HepG2 (cell line): ENCODE measurements around the gene ZC3H13. TPM values are rescaled to one million over a fixed set of nuclear protein-coding genes. Genes with fewer than 3 reads are reported as not detected.

Experiments used
- ATAC-seq: fragments of 200-7000 bp; cut with Tn5 transposase; 3 replicates; pipeline ENCODE4 v1.9.1; 2020; ENCODE audit warnings: mild to moderate bottlenecking, moderate library complexity
- BruUV-seq: library from RNA; stranded (reverse); fragments of 400-500 nt; replicated peaks from 2 replicates; lab custom pipeline; 2021; lab: Mats Ljungman, UMichigan
- CTCF ChIA-PET: fragments of 300-600 bp; formaldehyde crosslinking; extraction: SDS; loops from one replicate; lab custom pipeline; 2021; ENCODE audit warnings: low total read pairs, inconsistent platforms, low intra/inter-chr PET ratio; lab: Yijun Ruan, JAX
- POLR2A ChIA-PET: fragments of 350-600 bp; sonication (Branson Sonifier 250); formaldehyde crosslinking; loops from one replicate; lab custom pipeline; 2020; ENCODE audit warnings: antibody characterized with exemption, inconsistent platforms; lab: Yijun Ruan, JAX
- DNase-seq: peaks from one replicate; pipeline ENCODE4 v3.0.0-alpha.2; 2015; ENCODE audit warnings: low spot score
- FAIRE-seq: peaks from 3 replicates; lab custom pipeline; 2011; peaks lifted over from hg19 to GRCh38; lab: Jason Lieb, UNC
- H2AFZ ChIP-seq: one replicate; pipeline ENCODE4 v1.6.1; 2011; ENCODE audit warnings: low read length, inconsistent platforms
- H3K27ac ChIP-seq: fragments of 300-600 bp; 3 replicates; pipeline ENCODE4 v1.8.0; 2011; ENCODE audit warnings: mixed run types, mild to moderate bottlenecking, mixed read lengths, low read length, inconsistent platforms; ENCODE audit not compliant: insufficient read depth; ENCODE audit errors: extremely low read length
- H3K27me3 ChIP-seq, 2 experiments: fragments of 200-600 bp in 1 of 2; 2 replicates in 1 of 2; 3 replicates in 1 of 2; pipeline versions ENCODE4 v1.6.0 to v1.8.0; 2011; ENCODE audit warnings: low read length in 2 of 2, mild to moderate bottlenecking in 2 of 2, moderate library complexity in 2 of 2, inconsistent platforms in 1 of 2; ENCODE audit not compliant: insufficient read depth in 2 of 2, control insufficient read depth in 1 of 2
- H3K36me3 ChIP-seq, 2 experiments: fragments of 200-600 bp in 1 of 2; replicated peaks in 1 of 2; 2 replicates in 1 of 2; 3 replicates in 1 of 2; pipeline versions ENCODE4 v1.5.1 to v1.8.0; 2011; ENCODE audit warnings: low read length in 2 of 2, inconsistent platforms in 1 of 2; ENCODE audit not compliant: insufficient read depth in 2 of 2, control insufficient read depth in 1 of 2
- H3K4me1 ChIP-seq: 2 replicates; pipeline ENCODE4 v1.5.1; 2012; ENCODE audit warnings: low read length, inconsistent platforms; ENCODE audit not compliant: insufficient read depth
- H3K4me2 ChIP-seq: 2 replicates; pipeline ENCODE4 v1.6.0; 2011; ENCODE audit warnings: low read depth, low read length, inconsistent platforms
- H3K4me3 ChIP-seq, 3 experiments: fragments of 200-600 bp in 1 of 3; sonication (generic), shearing (Covaris generic) in 1 of 3; replicated peaks in 1 of 3; 2 replicates each; pipeline ENCODE4 v1.5.1; 2011 to 2016; ENCODE audit warnings: low read length in 3 of 3, inconsistent platforms in 2 of 3, low read depth in 2 of 3, mild to moderate bottlenecking in 2 of 3, control low read depth in 1 of 3, mixed read lengths in 1 of 3; ENCODE audit not compliant: insufficient read depth in 1 of 3
- H3K79me2 ChIP-seq: one replicate; pipeline ENCODE4 v1.6.1; 2011; ENCODE audit warnings: low read length, inconsistent platforms; ENCODE audit not compliant: insufficient read depth
- H3K9ac ChIP-seq: 2 replicates; pipeline ENCODE4 v1.6.0; 2011; ENCODE audit warnings: mild to moderate bottlenecking, low read depth, low read length, inconsistent platforms; ENCODE audit not compliant: insufficient read depth
- H3K9me3 ChIP-seq: 2 replicates; pipeline ENCODE4 v1.5.1; 2012; ENCODE audit warnings: mild to moderate bottlenecking, low read length
- H4K20me1 ChIP-seq: 2 replicates; pipeline ENCODE4 v1.6.0; 2011; ENCODE audit warnings: inconsistent platforms, mild to moderate bottlenecking, low read length, moderate library complexity; ENCODE audit not compliant: insufficient read depth
- CENPX ChIP-seq: sonication (generic); formaldehyde crosslinking; IDR thresholded peaks from 2 replicates; pipeline ENCODE4 v1.9.0; 2021; ENCODE audit warnings: mild to moderate bottlenecking, missing genetic modification reagents, moderate library complexity
- DZIP1 ChIP-seq: sonication (generic); formaldehyde crosslinking; IDR thresholded peaks from 2 replicates; pipeline ENCODE4 v1.5.0; 2020; ENCODE audit warnings: mild to moderate bottlenecking, missing genetic modification reagents
- ELK4 ChIP-seq: sonication (generic); formaldehyde crosslinking; IDR thresholded peaks from 2 replicates; pipeline ENCODE4 v1.9.0; 2021; ENCODE audit warnings: missing genetic modification reagents, borderline replicate concordance
- HBP1 ChIP-seq: IDR thresholded peaks from 2 replicates; pipeline ENCODE4 v1.6.1; 2016; ENCODE audit warnings: low read depth, control low read depth
- KLF9 ChIP-seq: IDR thresholded peaks from 2 replicates; pipeline ENCODE4 v1.6.1; 2016; ENCODE audit warnings: low read depth
- NKX3-1 ChIP-seq: sonication (generic); formaldehyde crosslinking; IDR thresholded peaks from 2 replicates; pipeline ENCODE4 v1.5.0; 2020; ENCODE audit warnings: missing genetic modification reagents
- NRL ChIP-seq: sonication (generic); formaldehyde crosslinking; IDR thresholded peaks from 2 replicates; pipeline ENCODE4 v1.5.0; 2020; ENCODE audit warnings: missing genetic modification reagents, mild to moderate bottlenecking, moderate library complexity, borderline replicate concordance
- PREB ChIP-seq: sonication (generic); formaldehyde crosslinking; IDR thresholded peaks from 2 replicates; pipeline ENCODE4 v1.4.0; 2020; ENCODE audit warnings: missing genetic modification reagents
- whole genome bisulfite sequencing: methylation state at CpG from one replicate; pipeline ENCODE4 v1.1.6; 2017; ENCODE audit warnings: low lambda C conversion rate; 5-methylcytosine and 5-hydroxymethylcytosine counted together
- in situ Hi-C: cut with HindIII; loops from 2 replicates; pipeline ENCODE4 v1.10.0; 2017; ENCODE audit warnings: low pct_unique_long_range_greater_than_20kb; ENCODE audit not compliant: extremely low pct_ligation_motif_present
- intact Hi-C: fragments of 100-400 bp; cut with micrococcal nuclease; formaldehyde crosslinking; loops from one replicate; pipeline ENCODE4 v1.10.0; 2022; ENCODE audit not compliant: unreplicated experiment
- polyA plus RNA-seq, 8 experiments: library from polyadenylated mRNA; depleted of rRNA in 3 of 8; stranded (reverse) in 7 of 8; unstranded in 1 of 8; fragments of >200 nt; fragmentation: Illumina TruSeq in 4 of 8; extraction: Trizol in 4 of 8; gene quantifications; 2 replicates each; pipeline versions ENCODE4 v1.2.1 to v1.2.3, GENCODE V29; 2011 to 2016; ENCODE audit warnings: low read depth in 4 of 8, missing spikeins in 1 of 8, mixed read lengths in 1 of 8; ENCODE audit not compliant: insufficient read depth in 1 of 8
- total RNA-seq, 5 experiments: library from RNA; depleted of rRNA; stranded (reverse); fragments of >200 nt; fragmentation: Illumina TruSeq; extraction: Trizol; gene quantifications; 2 replicates each; pipeline ENCODE4 v1.2.3, GENCODE V29; 2016; ENCODE audit warnings: low read depth in 1 of 5

Gene ZC3H13
- total and polyA plus RNA-seq, 2 of the 13 experiments (the other 11 are each of a cell fraction or from before 2014, with no cell fraction given), result 2.7 to 23.5 TPM

- no peaks in the 10 kb centered on the region for H3K27me3 ChIP-seq
- H3K4me3 ChIP-seq, result no peak overlapping the region
- no peak overlapping the region for H3K9ac ChIP-seq
- 98% methylated on average over 6 of the region's 6 CpGs for WGBS
- intact Hi-C loops, result no loop called here
- no peaks in the 10 kb centered on the region for H3K9me3 ChIP-seq
- TF ChIP-seq CENPX (CRISPR knock-in tag) (no peak), NKX3-1 (CRISPR knock-in tag) (no peak), DZIP1 (CRISPR knock-in tag) (no peak), KLF9 (CRISPR knock-in tag) (no peak), HBP1 (CRISPR knock-in tag) (no peak), ELK4 (CRISPR knock-in tag) (no peak), NRL (CRISPR knock-in tag) (no peak), PREB (CRISPR knock-in tag) (no peak)
- BruUV-seq, result no TSS peak
- H3K79me2 ChIP-seq, result peaks cover 15% of the 10 kb centered on the region
- ChIA-PET CTCF (no interaction called here), POLR2A (no interaction called here)
- ATAC-seq (no peak), FAIRE-seq (no peak), DNase-seq (no peak)
- no peak overlapping the region for H3K27ac ChIP-seq
- H3K36me3 ChIP-seq, result peaks cover 5 to 43% of the 10 kb centered on the region in 2 experiments
- H2AFZ ChIP-seq, result no peak overlapping the region
- in situ Hi-C loops, result no loop called here
- H4K20me1 ChIP-seq, result no peaks in the 10 kb centered on the region
- H3K4me2 ChIP-seq, result no peak overlapping the region
- H3K4me1 ChIP-seq, result no peaks in the 10 kb centered on the region
Observed at GRCh38 chr13:46039411-46040182, 12.9 kb downstream of the ZC3H13 start.
